HG02884 (cell line): ENCODE measurements around the gene KCNE1.

ENCODE experiments used
- ATAC-seq: cut with Tn5 transposase; IDR thresholded peaks from one replicate; pipeline ENCODE4 v1.9.1; 2021; ENCODE audit warnings: mild to moderate bottlenecking, moderate library complexity; ENCODE audit not compliant: unreplicated experiment

KCNE1 gene

DNA sequence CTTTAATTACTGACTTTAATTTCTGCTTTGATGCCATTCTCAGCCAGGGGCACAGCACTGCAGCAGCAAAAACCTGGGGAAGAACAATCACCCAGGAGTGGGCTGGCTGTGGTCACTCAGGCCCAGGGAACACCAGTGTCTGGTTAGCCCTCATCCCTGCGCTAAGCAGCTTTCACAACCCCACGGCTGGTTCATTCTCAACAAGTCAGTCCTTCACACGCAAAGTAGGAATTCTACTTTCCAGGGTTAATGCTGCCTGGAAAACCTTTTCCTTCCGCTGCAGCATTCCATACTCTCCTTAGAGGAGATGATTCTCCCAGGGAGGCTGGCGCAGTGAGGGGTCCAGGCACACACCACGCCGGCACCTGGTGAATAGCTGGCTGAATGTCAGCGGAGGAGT lies 24.3 kb upstream of the KCNE1 start:
- no peak for ATAC-seq

DNA sequence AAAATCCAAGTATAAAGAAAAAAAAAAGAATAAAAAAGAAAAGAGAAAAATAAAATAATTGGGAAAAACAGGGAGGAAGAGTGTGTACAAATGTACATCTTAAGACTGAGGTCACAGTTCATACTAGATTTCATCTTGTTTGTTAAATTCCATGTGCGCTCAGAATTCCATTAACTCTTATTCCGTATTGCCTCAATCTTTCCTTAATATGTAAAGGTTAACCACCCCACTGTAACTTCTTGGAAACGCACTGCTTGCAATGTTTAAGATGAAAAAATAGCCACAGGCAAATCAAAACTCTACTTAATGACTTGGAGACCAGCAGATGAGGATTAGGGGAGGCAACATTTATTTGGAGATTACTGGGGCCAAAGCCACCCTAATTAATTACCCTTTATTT lies 23.9 kb upstream of the KCNE1 start:
- ATAC-seq = no peak

DNA sequence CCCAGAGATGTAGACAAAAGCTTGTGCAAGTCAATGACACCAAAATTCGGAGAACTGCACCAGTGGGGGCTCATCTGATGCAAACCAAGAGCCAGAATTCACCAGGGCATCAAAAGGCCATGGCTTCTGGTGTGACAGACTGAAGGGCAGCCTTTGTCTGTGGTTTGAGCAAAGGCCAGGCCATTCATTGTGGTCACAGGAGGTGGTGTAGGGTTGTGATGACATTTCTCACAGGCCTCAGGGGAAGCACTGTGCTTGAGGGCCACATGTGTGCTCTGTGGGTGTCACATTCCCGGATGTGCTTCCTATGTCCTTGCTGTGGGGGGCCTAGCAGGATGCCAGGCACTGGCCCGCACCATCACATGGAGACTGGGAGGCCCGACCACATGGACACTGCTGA lies 22.5 kb upstream of the KCNE1 start:
- ATAC-seq = no peak

DNA sequence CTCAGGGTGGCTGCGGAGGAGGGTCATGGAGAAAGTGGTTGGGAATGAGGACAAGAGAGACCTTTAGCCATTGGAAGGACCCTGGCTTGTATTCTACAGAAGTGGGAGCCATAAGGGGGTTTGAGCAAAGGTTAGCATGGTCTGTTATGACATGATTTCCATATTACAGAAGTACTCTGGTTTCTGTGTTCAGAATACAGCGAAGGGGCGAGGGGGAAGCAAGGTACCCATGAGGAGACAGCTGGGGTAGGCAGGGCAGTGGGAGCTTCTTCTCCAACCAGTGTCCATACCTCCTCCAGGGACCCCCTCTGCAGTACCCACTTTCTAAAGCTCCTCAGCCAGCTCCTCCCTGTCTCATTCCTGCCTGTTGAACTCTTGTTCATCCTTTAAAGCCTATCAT lies 21.9 kb upstream of the KCNE1 start:
- no peak for ATAC-seq

DNA sequence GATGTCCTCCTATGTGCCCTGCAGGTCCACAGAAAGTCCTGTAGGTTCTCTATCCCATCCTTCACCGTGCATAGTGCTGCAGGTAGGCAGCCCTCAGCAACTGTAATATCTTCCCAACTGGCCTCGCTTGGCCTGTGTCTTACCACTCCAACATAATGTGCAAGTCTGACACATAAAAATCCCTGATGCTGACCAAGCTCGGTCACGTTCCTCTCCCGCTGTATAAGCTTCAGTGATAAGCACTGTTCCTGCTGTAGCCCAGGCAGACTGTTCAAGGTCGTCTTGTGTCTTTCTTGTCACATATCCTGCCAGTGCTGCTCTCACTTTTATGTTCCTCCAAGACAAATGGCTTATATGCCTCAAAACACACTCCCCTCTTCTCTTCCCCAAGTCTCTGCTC lies 19.4 kb upstream of the KCNE1 start:
- no peak for ATAC-seq

DNA sequence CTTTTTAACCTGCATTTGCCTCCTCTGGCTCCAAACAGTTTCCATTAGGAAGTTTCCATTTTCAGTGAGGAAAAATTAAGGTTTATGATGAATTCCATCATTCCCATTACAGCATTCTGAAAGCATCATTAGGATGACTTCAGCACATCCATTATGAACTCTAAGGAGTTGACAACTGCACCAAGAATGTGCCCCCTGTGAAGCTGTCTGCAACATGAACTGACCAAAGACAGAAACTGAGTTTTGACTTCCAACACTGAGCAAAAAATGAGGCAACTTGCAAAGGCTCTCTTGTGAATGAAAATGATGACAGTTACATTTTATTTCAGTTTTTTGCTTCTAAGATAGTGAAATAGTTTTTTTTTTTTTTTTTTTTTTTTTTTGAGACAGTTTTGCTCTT lies 18.3 kb upstream of the KCNE1 start:
- no peak for ATAC-seq

DNA sequence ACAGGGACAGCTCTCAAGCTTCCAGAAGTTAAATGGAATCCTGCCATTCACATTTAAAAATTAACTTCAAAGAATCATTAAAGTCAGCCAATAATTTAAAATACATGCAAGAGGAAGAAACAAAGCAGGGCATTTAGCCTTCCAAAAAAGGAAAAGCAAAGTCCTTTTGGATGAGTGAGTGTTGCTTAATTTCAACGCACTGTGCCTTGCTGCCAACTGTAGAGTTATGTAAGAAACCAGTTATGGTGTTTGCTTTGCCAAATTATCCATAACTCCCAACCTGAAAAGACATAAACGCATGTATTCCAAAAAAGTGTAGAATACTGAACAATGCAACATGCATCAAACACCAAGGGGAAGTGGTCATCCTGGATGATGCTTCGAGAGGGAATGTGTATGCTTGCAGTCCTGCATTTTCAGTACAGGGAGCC lies 16.1 kb upstream of the KCNE1 start:
- ATAC-seq = no peak

DNA sequence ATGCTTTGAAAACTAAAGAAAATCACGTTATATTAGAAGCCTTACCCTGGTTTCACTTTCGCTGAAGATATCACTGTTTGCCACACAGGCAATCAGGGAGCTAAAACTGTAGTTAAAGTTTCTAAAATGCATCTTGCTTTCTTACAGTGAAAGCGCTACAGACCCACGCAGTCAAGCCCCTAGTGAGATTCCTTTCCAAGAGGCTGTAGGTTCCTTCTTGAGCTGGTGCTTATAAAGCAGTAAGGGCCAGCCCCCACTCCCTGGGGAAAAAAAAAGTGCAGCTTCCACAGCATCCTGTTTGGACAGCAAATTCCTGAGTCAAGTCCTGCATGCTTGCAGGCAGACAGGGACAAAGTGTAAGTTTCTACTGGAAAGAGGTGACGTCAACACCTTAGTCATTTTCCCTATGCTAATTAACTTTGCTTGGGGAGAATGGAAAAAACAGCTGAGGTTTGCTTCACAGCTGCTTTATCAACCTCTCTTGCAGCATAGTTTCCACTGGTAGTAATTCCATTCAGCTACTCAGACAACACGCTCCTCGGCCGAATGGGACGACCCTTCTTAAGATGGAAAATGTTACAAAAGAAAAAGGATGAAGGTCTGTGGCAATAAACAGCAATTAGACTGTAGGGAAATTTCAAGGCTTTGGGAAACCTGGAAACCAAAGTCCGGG lies 14.7 kb upstream of the KCNE1 start:
- peak; percentile 58 for ATAC-seq

DNA sequence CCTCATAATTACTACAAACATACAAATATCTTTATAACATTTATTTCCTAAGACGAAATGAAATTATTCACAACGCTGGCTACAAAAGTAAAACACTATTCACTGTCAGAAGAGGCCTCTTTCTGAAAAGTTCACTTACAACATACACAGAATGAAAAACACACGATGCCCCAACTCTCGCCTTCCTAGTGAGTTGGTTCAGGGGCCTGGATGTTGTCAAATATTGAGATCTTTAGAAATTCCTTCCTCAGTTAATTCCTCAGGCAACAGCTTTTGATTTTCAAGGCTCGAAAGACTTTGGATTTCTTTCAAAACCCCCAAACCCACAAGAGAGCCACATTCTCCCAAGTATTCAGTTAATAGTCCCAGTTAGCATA lies 14.2 kb upstream of the KCNE1 start:
- ATAC-seq = no peak

DNA sequence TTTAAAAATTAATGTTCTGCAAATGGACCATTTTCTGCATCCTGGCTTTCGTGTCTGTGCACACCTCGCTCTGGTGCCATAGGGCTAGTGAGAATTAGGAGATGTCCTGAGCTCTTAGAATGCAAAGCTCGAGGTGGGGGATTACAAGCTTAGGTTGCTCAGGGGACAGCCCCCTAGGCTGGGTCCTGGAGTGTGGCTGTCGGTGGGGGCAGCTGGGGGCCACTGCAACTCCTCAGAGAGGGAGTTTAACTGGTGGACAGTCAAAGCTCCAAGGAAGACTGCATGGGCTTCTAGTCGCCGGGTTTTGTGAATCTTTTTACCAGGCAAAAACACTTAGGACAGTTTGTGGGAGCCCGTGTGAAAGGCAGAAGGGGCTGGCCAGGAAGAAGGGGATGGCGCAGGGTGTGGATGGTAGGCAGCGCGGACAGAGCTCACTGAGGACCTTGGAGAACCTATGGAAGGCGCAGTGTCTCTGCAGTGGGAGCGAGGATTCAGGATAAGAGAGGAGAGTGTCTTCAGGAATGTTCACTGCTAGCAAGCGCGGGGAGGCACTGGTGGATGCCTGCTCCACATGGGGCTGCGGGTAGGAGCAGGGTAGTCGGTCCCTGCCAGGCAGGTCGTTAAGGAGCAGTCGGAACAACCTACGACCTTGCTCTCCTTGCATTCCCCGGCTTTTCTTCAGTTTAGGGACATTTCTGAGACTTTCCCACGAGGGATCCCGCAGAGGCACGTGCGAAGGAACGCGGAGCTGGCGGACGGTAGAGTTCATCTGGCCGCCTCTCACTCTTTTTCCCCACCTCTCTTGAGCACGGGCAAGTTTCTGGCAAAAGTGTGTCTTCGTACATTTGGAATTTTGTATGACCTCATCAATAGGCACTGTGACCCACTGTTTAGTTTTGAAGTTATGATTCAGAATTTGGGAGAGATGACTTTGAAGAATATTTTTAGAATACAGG lies 12.9 kb upstream of the KCNE1 start:
- ATAC-seq = no peak

DNA sequence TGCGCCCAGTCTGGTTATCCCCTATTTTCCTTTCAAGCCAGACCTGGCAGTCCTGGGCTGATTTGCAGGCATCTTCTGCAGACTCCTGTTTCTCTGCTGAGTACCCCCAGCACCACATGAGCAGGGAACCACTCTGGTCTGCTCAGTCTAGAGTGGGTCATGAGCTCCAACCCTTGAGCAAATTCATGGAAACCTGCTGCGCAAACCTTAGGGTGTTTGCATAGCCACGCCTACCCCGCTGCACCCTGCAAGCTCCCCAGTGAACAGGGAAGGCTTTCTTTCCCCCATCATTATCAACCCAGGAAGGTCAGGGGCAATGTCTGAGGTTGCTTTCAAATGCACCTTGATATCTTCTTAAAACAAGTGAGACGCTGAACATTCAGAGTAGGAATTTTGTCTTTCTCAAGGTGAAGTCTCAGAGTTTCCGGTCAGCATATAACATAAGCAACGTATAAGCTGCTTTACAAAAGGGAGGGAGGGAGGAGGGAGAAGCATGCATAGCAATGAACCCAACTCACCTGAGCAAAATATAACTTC lies 11.1 kb upstream of the KCNE1 start:
- no peak for ATAC-seq

DNA sequence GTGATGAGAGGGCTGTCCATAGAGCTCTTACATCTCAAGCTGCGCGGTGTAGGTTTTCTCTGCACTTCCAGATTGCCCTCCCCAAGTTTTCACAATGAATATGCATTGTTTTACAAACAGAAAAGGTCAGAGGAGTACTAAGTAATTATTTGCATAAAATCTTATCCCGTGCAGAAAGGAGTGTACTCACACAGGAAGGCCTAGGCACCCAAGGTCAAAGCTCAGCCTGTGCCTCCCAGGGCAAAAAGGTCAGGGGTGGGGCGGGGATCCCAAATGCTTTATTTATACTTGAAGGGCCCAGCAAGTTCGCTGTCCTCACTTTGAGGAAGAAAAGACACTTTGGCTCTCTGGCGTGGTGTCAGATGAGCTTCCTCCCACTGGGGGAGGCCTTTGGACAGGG lies 10.3 kb upstream of the KCNE1 start:
- no peak for ATAC-seq

DNA sequence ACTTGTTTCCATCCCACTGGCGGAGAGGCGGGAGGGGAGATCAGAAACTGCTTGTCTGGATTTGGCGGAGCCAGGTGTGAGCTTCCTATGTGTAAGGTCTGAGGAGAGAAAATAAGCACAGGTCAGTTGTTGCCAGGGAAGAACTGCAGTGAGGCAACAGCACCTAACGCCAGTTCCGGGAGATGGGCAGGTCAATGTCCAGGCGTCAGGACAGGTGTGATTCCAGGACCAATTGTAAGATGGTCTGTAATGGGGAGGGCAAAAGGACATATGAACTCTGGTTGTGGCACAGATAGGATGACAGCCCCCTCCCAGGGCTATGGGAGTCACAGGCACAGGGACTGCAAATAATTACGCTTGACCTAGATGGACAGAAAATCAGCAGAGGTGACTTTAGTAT lies 9.6 kb upstream of the KCNE1 start:
- no peak for ATAC-seq

DNA sequence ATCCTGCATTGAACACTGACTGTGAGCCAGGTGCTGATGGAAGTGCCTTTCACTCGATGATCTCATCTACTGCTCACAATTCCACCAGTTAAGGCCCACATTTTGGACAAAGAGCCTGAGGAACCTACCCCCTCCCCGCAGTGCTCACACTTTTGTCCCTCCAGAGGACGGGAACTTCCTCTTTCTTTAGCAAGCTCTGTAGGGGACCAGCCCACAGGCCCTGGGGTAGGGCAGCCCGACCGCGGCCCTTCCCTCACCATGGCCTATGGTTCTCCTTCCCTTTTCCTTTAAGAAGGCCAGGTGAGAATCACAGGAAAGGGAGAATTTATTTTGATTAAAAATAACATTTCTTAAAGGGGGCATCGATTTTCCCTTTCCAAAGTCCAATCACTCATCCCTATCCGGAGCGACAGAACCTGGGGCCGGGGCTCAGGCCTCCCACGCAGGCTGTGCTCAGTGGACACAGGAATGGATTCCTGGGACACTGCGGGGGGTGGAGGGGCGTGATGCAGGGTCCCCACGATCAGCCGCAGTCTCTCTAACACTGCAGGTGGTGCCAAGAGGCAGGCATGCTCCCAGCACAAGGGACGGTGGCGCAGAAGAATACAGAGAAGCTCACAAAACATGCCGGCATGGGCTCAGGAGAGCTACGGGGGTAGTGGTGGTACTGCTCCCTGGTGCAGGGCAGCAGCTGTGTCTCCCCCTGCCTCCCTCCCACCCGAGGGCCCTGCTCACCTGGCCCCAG lies 8.9 kb upstream of the KCNE1 start:
- no peak for ATAC-seq

DNA sequence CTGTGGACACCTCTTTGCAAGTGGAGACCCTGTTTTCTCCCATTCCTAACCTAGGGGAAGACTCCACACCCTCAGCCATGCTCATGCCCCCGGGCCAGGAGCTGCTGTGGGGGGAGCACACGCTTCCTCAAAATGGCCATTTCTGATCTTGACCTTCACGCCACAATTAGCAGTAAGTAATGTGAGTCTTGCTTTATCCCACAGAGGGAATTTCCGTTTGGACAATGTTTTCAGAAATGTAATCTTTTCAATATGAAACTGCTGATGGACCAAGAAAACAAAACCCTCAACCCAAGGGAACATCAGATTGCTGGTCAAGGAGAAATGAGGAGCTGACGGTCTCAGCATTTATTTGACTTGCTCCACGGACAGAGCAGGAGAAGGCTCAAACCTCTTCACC lies 8.3 kb upstream of the KCNE1 start:
- ATAC-seq = no peak

DNA sequence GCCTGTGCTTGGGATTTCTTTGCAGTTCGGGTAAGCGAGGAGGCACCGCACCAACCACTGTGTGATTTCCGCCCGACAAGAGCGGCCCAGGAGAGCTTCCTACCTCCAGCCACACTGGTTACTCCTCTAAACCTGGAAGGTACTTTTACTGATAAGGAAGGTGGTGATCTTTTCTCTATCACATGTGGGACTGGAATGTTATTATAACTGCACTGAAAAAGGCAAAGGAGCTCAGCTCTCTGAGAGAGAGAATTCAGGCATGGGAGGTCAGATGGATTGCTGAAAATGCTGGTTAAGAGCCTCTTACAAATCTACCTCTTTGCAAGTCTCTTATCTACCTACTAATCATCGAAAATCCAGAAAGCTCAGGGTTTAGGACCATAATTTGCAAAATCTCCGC lies 7.7 kb upstream of the KCNE1 start:
- no peak for ATAC-seq

DNA sequence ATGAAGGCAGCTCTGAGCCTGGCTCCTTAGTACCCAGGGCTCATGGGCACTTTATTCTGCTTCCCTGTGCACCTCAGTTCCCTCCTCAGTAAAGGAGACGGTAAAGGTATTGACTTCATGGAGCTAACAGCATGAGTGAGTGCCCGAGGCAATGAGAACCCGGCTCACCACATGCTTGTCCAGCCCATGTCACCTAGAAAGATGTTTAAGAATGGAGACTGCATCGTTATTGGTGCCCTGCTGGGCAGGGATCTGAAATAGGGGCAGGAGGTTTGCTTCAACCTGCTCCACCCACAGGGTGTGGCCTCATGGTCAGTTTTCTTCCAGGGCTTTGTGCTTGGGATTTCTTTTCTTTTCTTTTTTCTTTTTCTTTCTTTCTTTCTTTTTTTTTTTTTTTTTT lies 7.0 kb upstream of the KCNE1 start:
- no peak for ATAC-seq

DNA sequence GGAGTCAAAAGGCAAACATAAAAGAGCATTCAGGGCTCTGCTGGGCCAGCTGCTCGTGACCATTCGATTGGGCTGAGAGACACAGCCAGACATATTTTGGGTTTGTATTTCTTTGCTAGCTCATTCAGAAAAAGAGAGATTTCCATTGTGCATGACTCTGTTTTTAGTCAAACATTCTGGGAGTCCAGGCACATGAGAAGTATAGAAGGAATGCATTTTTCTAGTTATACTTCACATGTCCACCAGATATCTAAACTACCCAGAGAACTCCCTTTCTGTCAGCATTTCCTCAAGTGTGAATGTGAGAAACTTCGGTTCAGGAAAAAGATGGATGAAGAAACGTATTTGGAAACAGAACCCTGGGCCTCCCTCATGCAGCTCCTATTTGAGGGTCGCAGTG lies 6.3 kb upstream of the KCNE1 start:
- ATAC-seq = no peak

DNA sequence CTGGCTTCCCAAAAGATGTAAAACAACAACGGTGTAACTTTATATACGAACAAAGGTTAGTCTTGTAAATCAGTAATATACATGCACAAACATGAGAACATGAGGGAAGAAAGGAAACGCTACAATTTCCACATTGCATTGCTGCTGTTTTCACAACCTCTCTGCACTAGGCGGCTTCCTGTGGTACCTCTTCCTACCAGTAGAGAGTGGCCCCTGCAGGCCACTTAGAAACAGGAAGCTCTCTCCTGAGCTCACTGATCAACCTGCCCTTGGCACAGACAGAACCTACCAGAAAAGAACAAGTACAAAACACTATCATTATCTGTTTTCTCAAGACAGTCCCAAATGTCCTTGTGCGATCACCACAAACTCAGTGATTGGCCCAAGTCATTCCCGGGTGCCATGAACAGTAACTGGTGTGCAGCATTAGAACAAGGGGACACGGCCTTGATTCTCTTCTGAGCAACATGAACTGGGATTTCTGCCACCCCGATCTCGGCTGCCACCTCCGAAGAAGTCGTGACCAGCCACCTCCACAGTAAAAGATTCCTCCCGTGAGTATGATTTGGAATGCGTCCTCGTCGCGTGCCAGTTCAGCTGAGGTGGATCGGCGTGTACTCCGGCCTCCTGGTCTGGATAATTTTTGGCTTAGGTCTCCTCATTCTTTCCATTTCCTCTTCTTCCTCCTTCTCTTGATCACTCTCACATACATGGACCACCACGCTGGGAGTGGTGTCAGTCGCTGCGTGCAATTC lies 5.7 kb upstream of the KCNE1 start:
- no peak for ATAC-seq

DNA sequence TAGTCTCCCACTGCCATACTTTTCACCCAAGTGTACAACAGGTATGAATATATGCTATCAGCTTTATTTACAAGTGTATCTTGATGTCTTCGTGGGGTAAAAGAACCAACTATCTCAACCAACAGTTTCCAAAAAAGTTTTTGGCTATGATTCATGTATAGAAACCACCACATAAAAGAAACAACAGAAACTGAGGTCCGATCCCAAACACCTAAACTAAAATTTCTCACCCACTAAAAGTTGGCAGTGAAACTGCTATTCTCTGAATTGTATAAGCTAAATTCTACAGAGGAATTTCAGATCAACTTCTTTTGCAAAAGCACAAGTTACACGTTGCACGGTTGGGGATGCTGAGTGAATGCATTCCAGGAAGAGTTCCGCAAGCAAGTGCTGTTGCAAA lies 5.0 kb upstream of the KCNE1 start:
- no peak for ATAC-seq
